ENCODE measurements around the gene KCNQ4. TPM values are rescaled to one million over a fixed set of nuclear protein-coding genes. Genes with fewer than 3 reads are reported as not detected.

The KCNQ4 gene
- total and polyA plus RNA-seq, 2 donors (not counting 3 experiments of a cell fraction or from before 2014, with no cell fraction given): 0.06 to 0.07 TPM

DNA sequence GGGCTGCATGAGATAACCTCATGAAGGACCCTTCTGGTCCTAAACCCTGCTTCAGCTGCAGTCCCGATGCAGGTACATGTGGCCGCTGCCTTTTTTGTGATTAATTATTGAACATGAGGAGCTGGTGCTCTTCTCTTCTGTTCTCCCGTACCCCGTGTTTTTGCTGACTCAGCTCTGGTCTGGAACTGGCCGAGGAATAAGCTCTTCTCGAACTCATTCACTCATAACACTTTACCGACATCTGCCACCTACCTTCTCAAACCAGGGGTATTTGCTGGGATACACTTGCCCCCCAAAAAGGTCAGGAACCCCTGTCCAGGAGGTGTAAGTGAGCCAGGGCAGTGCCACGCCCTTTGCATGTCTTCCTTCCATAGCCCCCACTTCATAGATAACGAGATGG lies 31.8 kb downstream of the KCNQ4 start:
- Histone ChIP-seq H3K4me3 (replicated peaks in 1 of 3; ENCODE audit: insufficient read depth in 1 of 3, low read depth in 1 of 3, low read length in 3 of 3) (no peak overlapping the region), H3K27me3 (ENCODE audit: control insufficient read depth in 2 of 2, insufficient read depth in 2 of 2, low read length in 2 of 2) (peaks cover 0 to 10% of the 10 kb centered on the region in 2 experiments)

More for the DNA sequence above, 31.8 kb downstream of the KCNQ4 start:
- FAIRE-seq (no peak), DNase-seq (ENCODE audit: low read depth, low spot score) (no peak)
- intact Hi-C loops (cut with micrococcal nuclease): no loop called here
- Histone ChIP-seq H3K79me2 (ENCODE audit: control insufficient read depth, insufficient read depth, low read length) (no peaks in the 10 kb centered on the region), H4K20me1 (replicated peaks; ENCODE audit: control insufficient read depth, extremely low read depth, insufficient read depth, low read length) (no peaks in the 10 kb centered on the region), H3K9me1 (replicated peaks; ENCODE audit: control insufficient read depth, extremely low read depth, insufficient read depth, low read length) (no peaks in the 10 kb centered on the region), H3K9me3 (replicated peaks; ENCODE audit: control insufficient read depth, insufficient read depth, low read length) (no peaks in the 10 kb centered on the region), H2AFZ (ENCODE audit: low read depth, low read length) (no peak overlapping the region), H3K9ac (replicated peaks; ENCODE audit: extremely low read depth, insufficient read depth, low read length) (no peak overlapping the region), H3K27ac (ENCODE audit: insufficient read depth, low read depth, low read length) (no peak overlapping the region), H3K4me1 (ENCODE audit: control insufficient read depth, extremely low read depth, insufficient read depth, low read length) (peaks cover 2% of the 10 kb centered on the region), H3K4me2 (ENCODE audit: insufficient read depth, low read length) (no peak overlapping the region), H3K36me3 (ENCODE audit: control insufficient read depth in 2 of 2, extremely low read depth in 1 of 2, insufficient read depth in 2 of 2, low read length in 2 of 2) (no peaks in the 10 kb centered on the region)
- ChIA-PET CTCF (interaction anchor here (1.0 to 1.4 kb wide), 6 partner anchors 9 to 138 kb away, joined by 3 to 5 read pairs (median 4); no protein-coding TSS in a partner anchor), POLR2A (no interaction called here)
- TF ChIP-seq JUN (IDR thresholded peaks at IDR 0.05; ENCODE audit: borderline replicate concordance, insufficient read depth, insufficient read length, low read depth): no peak
- no peak for TF ChIP-seq GATA2 (IDR thresholded peaks at IDR 0.05; ENCODE audit: insufficient read depth, insufficient read length, low read depth, low read length)
- no peak for TF ChIP-seq POLR2AphosphoS5 (IDR thresholded peaks at IDR 0.05; ENCODE audit: insufficient read depth, low read depth, low read length)
- TF ChIP-seq MYC (IDR thresholded peaks at IDR 0.05; ENCODE audit: low read depth, low read length): no peak
- no peak for TF ChIP-seq POLR2A (IDR thresholded peaks at IDR 0.05; ENCODE audit: low read depth, low read length)
- TF ChIP-seq, protein P1, sequence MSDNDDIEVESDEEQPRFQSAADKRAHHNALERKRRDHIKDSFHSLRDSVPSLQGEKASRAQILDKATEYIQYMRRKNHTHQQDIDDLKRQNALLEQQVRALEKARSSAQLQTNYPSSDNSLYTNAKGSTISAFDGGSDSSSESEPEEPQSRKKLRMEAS (IDR thresholded peaks at IDR 0.05; ENCODE audit: insufficient read depth, insufficient read length): no peak
- no peak for TF ChIP-seq FOS (IDR thresholded peaks at IDR 0.05; ENCODE audit: borderline replicate concordance, insufficient read depth, low read length)
- TF ChIP-seq, protein P2, sequence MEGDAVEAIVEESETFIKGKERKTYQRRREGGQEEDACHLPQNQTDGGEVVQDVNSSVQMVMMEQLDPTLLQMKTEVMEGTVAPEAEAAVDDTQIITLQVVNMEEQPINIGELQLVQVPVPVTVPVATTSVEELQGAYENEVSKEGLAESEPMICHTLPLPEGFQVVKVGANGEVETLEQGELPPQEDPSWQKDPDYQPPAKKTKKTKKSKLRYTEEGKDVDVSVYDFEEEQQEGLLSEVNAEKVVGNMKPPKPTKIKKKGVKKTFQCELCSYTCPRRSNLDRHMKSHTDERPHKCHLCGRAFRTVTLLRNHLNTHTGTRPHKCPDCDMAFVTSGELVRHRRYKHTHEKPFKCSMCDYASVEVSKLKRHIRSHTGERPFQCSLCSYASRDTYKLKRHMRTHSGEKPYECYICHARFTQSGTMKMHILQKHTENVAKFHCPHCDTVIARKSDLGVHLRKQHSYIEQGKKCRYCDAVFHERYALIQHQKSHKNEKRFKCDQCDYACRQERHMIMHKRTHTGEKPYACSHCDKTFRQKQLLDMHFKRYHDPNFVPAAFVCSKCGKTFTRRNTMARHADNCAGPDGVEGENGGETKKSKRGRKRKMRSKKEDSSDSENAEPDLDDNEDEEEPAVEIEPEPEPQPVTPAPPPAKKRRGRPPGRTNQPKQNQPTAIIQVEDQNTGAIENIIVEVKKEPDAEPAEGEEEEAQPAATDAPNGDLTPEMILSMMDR (IDR thresholded peaks at IDR 0.05; ENCODE audit: extremely low read depth in 1 of 2, insufficient read depth in 1 of 2, low read depth in 1 of 2, low read length in 2 of 2): no peak
- no peak for TF ChIP-seq EZH2 (IDR thresholded peaks at IDR 0.05; ENCODE audit: borderline replicate concordance, low read depth, low read length, severe bottlenecking)
- no TSS peak for BruUV-seq (replicated peaks)
- dilution Hi-C loops (cut with MboI; ENCODE audit: extremely low pct_ligation_motif_present, low sequenced_read_pairs): no loop called here
